ENCODE results near the gene ADAM33.

ADAM33 gene

DNA sequence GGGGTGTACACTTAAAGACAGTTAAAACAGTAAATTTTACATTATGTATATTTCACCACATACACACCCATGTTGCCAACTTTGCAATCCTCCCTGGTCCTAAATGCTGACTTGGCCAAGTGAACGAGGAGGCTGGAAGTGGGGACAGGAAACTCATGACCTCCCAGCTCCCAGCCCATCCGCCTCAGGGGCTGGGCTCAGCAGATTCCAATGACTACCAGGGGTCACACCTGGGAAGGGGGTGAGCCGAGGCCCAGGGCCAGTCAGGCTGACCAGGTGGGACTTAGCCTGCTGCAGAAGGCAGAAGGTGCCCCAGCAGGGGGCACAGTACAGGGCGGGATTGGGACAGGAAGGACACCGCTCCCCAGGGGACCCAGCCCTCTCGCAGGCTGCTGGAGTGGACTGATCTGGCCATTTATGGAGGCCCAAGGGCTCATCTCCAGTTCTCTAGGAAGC is 28.2 kb upstream of the ADAM33 start:
- no peak for DNase-seq (ENCODE audit: low spot score)

DNA sequence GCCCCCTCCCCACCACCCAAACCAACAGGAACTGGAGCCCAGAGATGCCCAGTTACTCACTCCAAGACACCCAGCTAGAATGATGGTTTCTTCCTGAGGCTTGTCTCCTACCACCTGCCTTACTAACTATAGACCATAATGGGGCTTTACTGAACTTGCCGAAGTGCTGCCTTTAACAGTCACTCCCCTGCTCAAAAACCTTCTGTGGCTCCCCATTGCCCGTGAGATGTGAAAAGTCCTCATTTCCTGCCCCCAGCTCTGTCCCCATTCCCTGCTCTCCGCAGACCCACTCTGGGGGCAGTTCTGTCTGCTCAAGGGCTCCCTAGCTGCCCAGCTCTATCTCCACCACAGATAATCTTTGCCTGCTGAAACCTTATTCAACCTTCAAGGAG is 25.7 kb upstream of the ADAM33 start:
- no peak for DNase-seq (ENCODE audit: low spot score)

DNA sequence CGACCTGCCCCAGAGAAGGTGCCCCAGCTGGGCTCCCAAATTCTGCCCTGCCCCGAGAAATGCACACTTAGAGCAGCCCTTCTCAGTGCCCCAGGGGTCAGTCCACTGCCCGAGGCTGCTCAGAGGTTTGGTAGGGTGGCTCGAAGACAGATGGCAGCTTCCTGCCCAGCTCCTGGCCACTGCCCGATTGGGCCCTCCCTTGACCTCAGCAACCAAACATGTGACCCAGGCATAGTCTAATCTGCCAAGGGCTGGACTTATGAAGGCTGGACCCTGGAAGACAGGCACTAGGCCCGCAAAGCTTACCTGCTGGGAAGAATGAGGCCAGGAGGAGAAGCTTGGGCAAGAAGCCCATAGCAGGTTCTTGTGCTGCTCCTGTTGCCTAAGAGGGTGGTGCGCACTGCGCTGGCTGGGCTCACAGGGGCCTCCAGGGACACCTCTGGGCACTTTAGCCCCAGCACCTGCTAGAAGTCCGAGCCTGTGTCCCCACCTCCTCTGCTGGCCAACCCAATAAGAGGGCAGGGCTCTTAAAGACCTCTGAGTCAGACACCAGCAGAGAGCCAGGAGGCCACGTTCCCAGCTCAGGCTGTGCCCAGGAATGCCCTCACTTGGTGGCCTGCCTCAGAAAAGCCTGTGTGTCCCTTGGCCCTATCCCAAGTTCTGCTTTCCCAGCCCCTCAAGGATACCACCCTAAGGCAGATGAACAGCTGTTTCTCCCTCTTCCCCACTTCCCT is 25.1 kb upstream of the ADAM33 start:
- no peak for DNase-seq (ENCODE audit: low spot score)

DNA sequence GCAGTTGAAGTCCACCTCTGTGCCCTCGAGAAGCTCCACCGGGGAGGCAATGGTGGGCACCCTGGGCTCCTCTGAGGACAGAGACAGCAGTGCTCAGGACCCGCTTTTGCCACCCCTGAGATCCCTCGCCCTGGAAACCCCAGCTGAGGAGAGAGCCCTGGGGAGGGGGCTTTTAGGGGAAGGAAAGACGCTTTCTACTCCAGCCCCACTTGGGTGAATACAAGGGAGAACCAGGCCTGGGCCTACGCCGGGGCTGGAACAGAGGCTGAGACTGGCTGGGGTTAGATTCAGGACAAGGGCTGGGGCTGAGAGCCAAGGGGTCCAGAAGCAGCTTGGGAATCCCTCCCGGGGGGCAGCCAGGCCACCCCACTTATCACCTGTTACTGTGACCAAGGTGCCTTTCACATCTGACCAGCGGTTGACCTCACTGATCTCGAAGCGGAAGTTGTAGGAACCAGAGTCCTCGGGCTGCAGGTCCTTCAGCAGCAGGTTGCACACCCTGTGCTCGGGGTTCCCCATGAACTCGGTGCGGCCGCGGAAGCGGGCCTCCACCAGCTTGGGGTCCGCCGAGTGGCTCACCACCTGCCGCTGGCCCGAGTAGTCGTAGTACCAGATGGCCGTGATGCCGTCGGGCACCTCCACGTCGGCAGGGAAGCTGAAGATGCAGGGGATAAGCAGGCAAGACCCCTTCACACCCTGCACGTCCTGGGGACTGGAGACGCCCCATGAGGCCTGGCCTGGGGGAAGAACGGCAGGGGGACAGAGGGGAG is 24.3 kb upstream of the ADAM33 start:
- DNase-seq (ENCODE audit: low spot score), result no peak

DNA sequence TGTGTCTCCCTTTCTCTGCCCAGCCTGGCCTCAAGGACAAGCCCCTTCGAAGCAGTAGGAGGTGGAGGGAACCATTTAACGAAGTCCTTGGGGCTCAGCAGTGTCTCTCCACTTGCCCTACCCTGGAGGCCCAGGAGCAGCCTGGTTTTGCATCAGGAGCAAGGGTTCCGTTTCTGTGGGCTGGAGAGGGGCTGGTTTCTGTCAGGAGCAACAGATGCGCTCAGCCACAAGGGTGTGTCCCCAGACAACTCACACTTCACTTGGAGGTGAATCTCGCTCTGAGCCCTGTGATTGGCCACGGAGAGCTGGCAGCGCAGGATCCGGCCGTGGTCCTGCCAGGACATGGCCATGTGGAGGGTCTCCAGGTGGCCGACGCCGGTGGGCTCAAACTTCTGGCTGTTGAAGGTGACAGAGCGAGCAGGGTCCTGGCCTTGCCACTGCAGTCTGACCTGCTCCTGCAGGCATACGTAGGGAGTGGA is 23.7 kb upstream of the ADAM33 start:
- DNase-seq (ENCODE audit: low spot score), result no peak

DNA sequence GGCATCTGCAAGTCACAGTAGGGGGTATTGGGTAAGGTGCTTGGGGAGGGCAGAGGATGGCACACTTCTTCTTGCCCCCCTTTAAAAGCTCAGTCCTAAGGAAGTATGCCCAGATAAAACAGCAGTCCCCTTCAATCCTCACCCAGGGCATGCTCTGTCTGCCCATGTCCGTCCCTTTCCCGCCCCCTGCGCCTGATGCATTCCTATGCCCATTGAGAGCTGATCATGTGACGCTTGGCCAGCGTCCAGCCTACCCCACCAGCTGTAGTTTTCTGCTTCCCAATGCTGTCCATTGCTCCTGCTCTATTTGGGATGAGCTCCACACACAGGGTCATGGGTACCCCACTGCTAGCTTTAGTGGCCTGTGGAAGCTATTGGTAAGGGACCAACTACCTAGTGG is 22.3 kb upstream of the ADAM33 start:
- no peak for DNase-seq (ENCODE audit: low spot score)

DNA sequence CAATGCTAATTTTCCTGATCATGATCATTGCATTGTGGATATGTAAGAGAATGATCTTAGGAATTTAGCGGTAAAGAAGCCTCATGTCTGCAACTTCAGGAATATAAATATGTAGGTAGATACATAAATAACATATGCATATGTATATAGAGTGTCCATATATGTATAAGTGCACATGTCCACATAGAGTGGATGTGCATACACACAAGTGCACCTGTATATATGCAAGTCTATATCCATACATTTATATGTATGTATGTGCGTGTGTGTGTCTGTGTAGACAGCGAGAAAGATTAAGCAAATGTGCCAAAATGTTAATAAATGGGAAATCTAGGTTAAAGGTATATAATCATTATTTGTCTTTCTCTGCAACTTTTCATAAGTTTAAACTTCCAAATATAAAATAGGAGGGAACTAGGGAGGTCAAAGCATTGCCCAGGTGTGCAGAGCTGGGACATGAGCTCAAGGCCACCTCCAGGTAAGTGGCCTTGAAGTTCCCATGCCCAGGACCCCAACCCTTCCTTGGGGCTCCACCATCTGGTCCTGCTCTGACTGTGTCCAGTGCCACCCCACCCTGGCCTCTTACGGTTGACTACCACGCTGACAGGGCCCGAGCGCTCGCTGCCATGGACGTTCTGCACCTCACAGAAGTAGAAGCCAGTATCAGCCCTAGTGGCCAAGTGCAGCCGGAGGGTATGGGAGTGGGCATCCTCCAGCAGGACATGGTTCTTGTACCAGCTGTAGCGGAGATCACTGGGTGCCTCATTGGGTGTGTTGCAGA is 21.0 kb upstream of the ADAM33 start:
- DNase-seq (ENCODE audit: low spot score), result no peak

DNA sequence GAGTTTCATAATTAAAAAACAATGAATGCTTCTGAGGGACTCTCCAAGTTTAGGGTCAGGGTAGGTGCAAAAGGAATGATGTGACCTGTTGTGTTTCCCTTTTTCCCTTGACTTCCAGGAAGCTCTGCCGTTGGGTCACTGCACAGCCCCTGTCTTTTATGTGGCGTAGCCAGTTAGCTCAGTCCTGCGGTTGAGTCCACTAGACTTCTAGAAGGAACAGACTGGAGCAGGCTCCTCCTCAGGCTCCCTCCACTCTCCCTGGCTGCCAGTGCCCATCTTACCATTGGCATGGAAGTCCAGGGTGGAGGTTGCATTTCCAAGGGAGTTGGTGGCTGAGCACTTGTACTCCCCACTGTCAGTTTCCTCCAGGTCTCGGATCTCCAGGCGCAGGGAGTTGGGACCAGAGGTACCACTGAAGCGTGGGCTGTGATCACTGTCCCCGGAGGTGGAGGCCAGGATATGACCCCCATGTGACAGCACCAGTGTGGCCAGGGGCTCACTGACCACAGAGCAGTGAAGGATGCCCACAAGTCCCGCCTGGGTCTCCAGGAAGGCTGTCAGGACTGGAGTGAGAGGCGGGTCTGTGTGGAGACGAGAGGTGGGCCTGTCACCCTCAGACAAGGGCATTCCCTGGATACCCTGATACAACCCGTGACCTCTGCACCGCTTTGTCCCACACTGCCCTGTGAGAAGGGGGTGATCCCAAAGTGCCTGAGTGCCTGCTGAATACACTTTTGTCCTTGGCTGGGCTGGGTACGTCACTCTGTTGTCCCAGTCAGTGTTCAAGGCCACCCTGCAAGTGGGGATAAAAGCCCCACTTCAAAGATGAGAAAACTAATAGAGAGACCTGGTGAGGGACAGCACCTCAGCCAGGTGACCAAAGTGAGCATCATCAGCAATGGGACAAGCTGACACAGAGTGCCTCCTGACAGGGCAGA is 19.5 kb upstream of the ADAM33 start:
- no peak for DNase-seq (ENCODE audit: low spot score)

DNA sequence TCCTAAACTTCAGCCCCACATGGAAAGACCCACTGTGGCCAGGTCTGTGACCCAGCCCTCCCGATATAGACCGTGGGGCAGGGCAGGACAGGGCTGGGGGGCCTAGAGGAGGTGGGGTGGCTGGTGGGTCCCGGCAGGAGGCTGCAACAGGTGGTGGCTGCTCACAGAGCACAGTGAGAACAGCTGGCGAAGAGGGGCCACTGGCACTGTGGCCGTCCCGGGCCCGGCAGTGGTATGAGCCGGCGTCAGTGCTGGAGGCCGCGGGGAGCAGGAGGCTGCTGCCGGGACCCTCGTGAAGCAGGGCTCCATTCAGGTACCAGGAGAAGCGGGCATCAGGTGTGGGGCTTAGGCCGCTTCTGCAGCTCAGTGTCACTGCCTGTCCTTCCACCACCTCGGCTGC is 17.2 kb upstream of the ADAM33 start:
- no peak for DNase-seq (ENCODE audit: low spot score)

DNA sequence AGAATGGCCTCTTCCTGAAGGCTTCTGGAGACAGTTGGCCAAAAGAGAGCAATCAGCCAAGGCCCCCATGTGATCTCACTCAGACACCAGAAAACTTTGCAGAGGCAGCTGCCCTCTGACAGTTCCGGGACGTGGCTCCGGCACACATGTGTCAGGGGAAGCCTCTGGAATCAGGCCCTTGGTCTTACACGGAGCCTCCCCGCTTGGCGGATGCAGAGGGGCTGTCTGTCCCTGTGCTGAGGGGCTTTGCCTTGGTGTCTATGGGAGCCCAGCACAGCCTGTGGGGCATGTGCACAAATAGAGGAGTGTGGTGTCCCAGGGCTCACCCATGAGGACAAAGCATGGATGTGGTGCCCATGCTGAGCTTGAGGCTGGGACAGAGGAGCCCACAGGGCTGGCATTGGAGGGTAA is 16.8 kb upstream of the ADAM33 start:
- no peak for DNase-seq (ENCODE audit: low spot score)

DNA sequence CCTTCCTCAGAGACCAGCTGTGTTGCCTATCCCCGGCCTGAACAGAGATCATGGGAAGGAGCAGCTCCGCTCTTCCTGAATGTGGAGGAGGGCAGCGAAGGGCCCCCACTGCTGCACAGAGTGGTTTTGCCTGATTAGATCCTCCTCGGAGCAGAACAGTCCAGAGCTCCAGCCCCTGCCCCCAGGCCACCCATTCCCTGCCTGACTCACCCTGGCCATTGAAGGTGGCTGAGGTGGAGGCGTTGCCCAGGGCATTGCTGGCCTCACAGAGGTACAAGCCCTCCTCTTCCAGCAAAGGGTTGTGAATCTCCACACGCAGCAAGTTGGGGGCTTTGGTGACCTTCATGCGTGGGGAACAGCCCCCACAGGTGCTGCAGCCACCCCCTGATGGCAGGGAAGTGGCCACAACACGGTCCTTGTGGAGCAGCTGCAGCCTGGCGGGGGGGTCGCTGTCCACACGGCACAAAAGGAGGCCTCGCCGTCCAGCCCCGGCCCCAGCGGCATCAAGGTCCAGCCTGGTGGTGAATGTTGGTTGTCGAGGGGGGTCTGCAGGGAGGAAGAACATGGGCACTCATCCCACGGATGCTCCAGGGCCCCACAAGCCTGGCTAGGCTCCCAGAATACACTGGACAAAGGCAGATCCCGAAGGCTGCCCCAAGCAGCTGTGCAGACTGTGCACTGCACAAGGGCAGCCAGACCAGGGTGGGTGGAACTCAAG is 15.9 kb upstream of the ADAM33 start:
- DNase-seq (ENCODE audit: low spot score), result no peak

DNA sequence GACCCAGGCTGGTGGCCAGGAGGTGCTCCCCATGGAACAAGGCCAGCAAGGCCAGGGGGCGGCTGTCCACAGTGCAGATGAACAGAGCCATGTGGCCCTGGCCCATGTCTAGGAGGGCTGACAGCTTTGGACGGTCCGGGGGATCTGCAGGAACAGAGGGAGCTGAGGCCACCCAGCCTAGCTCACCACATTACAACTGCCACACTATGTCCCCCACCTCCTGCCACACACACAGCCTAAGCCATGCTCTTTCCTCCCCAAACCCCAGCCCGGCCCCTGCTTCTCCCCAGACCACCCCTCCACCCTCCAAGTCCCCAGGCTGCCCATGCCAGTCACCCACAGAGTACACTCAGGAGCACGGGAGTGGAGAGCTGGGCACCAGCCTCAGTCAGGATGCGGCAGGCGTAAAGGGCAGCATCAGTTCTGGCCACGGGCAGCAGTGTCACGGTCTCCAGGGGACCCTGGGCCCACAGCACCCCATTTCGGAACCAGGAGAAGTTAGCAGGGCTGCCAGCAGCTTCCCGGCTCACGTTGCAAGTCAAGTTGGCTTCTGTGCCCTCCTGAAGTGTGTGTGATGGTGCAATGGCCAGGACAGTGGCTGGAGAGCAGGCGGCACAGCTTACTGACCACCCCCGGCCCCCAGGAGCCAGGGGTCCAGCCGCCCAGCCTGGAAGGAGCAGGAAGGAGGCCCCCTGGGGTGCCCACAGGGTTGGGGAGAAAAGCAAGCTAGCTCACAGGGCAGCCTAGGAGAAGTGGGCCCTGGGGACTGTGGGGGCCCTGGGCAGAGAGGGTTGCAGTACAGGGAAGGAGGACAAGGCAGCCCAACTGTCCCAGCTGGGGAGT is 15.2 kb upstream of the ADAM33 start:
- DNase-seq (ENCODE audit: low spot score), result no peak

DNA sequence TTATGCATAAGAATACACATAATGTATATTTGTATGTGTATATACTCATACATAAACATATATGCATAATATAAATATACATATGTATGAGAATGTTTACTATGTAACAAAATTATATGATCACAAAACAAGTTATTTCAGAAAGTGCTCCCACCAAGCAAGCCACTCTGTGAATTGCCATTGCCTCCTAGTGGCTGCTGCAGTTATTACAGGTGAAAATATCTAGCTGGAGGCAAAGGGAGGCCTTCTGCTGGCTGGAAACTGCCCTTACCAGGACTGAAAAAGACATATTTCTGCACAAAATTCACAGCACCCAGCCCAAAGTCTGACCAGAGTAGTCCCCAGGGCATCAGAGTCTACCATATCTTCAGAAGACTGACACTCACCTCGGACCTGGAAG is 14.4 kb upstream of the ADAM33 start:
- DNase-seq (ENCODE audit: low spot score), result no peak

DNA sequence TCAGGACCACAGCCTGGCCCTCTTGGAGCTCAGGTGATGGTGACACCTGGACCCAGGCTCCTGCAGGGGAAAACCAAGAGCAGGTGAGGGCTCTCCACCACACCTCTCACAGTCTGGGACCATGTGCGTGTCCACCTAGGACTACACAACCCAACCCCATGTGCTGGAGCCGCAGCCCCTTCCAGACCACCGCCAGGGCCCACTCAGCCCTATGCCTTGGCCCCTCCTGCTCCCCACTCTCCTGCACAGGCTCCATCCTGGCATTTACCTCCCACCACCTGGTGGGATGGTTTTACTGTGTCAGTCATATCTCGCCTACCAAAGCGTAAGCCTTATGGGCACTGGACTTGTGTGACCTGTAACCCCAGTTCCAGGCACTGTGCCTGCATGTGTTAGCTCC is 13.1 kb upstream of the ADAM33 start:
- DNase-seq (ENCODE audit: low spot score), result no peak

DNA sequence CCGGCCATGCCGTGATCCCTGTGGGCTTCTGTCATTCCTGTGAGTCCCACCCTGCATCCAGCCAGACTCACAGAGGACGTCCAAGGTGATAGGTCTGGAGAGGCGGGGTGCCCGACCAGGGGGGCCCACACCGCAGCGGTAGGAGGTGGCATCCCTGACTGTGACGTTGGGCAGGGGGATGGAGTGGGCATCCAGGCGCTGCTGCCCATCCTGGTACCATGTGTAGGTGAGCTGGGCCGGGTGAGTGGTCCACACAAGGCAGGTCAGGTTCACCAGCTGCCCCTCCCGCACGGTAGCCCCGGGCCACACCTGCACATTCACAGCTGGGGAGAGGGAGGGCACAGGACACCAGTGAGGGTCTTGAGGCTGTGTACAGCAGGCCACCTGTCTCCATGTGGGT is 11.6 kb upstream of the ADAM33 start:
- DNase-seq (ENCODE audit: low spot score), result no peak

DNA sequence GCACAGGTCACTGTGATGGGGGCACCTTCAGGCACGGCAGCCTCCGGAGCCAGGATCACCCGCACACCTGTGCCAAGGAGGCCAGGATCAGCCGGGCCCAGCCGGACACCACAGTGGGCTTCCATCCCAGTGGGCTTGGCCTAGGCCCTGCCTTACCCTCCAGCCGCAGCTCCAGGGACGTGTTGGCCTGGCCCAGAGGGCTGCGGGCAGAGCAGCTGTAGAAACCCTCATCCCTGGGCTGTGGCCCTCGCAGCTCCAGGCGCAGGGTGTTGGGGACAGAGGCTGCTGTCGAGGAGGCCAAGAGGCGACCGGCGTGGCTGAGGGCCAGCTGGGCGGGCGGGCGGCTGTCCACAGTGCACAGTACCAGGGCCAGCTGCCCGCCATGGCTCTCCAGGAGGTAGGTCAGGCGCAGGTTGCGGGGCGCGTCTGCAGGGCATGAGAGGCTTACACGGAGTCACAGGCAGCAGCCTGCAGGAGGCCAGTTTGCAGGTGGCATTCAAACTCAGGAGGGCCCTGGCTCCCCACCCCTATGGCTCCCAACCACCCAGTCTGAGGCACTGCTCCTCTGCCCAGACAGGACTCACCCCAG is 11.0 kb upstream of the ADAM33 start:
- DNase-seq (ENCODE audit: low spot score), result no peak

DNA sequence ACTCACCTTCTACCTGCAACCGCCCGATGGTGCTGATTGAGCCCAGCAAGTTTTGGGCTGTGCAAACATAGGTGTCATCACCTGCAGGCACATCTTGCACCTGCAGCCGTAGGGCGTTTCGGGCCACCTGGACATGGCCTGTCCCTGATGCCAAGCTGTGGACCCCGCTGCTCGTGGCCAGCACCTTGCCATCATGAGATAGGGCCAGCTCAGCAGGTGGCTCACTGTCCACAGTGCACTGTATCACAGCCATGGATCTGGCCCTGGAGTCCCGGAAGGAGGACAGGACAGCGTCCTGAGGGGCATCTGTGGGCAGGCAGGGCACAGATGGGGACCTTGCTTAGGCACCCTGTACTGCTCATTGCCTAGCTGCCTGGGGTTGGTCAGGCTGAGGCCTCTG is 10.1 kb upstream of the ADAM33 start:
- no peak for DNase-seq (ENCODE audit: low spot score)

DNA sequence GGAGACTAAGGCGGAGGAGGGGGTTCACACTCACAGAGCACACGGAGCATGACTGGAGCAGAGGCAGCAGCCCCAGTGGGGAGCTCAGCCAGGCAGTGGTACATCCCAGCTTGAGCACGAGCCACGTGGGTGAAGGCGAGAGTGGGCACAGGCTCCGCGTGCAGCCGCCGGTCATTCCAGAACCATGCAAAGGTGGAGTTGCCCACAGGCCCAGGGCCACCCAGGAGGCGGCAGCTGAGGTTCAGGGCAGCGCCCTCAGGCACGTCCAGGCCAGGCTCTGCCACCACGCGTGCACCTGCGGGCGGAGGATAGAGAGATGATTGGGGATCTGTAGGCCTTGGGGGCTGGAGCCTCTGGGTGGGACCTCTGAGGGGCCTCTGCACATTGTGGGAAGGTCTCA is 9.5 kb upstream of the ADAM33 start:
- no peak for DNase-seq (ENCODE audit: low spot score)

DNA sequence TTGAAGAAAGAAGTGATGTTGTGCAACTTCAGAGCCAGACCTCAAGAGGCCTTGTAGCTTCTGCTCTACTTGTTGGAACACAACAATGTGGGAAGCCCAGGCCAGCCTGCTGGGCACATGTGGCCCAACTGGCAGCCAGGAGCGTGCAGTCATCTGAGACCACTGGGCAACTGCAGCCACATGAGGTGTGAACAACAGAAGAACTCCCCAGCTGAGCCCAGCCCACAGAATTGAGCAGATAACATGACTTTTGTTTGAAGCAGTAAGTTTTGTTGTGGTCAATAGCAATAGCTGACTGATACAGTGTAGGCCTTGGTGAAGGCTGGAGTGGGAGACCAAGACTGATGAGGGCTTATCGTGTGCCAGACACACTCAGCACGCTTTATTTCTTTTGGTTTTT is 8.6 kb upstream of the ADAM33 start:
- no peak for DNase-seq (ENCODE audit: low spot score)

DNA sequence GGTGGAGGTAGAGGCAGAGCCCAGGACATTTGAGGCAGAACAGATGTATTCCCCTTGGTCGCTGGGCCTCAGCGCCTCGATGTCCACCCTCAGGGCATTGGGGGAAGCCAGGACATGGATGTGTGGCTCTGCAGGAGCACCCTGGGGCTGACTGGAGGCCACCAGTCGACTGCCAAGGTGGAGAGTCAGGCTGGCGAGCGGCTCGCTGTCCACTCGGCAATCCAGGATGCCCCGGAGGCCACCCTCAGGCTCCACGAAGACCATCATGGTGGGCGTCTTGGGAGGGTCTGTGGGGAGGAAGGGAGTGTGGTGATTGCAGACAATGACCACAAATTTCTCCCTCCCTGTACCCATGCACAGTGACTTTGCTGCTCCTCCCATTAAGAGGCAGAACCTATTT is 8.2 kb upstream of the ADAM33 start:
- DNase-seq (ENCODE audit: low spot score), result no peak
